Thoracic aorta (tissue), 2 donors: ENCODE results near the gene SNX32. TPM values are rescaled to one million over a fixed set of nuclear protein-coding genes. Genes with fewer than 3 reads are reported as not detected.

Source experiments
- ATAC-seq: fragments of 150-250 bp; one replicate; pipeline ENCODE4 v1.8.0; 2017; ENCODE audit warnings: low read depth; ENCODE audit not compliant: insufficient number of reproducible peaks, low FRiP score
- DNase-seq: peaks from one replicate; pipeline ENCODE4 v3.0.0-alpha.2; 2020; ENCODE audit warnings: low spot score
- H3K27ac ChIP-seq, 2 donors: fragments of 200-600 bp; sonication (generic); 1 replicate in 1 of 2; 2 replicates in 1 of 2; pipeline ENCODE4 v1.5.1; 2016; ENCODE audit warnings: mild to moderate bottlenecking in 2 of 2, moderate library complexity in 2 of 2
- H3K27me3 ChIP-seq: fragments of 200-600 bp; sonication (generic); replicated peaks from 2 replicates; pipeline ENCODE4 v1.6.0; 2016; ENCODE audit warnings: mild to moderate bottlenecking; ENCODE audit not compliant: insufficient read depth
- H3K36me3 ChIP-seq: fragments of 200-600 bp; sonication (generic); one replicate; pipeline ENCODE4 v1.5.1; 2016
- H3K4me1 ChIP-seq, 2 donors: fragments of 200-600 bp; sonication (generic); 1 replicate in 1 of 2; 2 replicates in 1 of 2; pipeline versions ENCODE4 v1.5.1 to v1.6.0; 2016; ENCODE audit warnings: low read depth in 2 of 2, mild to moderate bottlenecking in 1 of 2; ENCODE audit not compliant: control insufficient read depth in 1 of 2
- H3K4me3 ChIP-seq: fragments of 200-600 bp; sonication (generic); 2 replicates; pipeline ENCODE4 v1.5.1; 2016; ENCODE audit warnings: mild to moderate bottlenecking
- H3K9me3 ChIP-seq: fragments of 200-600 bp; sonication (generic); 2 replicates; pipeline ENCODE4 v1.5.1; 2016
- CTCF ChIP-seq: fragments of 200-600 bp; sonication (generic); IDR thresholded peaks from one replicate; pipeline ENCODE4 v1.5.1; 2019; ENCODE audit warnings: antibody characterized with exemption
- total RNA-seq, 2 donors: library from RNA; depleted of rRNA; stranded (reverse); fragments of >200 nt; gene quantifications; one replicate each; pipeline versions ENCODE4 v1.1.0 to v1.2.3, GENCODE V29; 2016

The SNX32 gene
- total RNA-seq, 2 donors from 2014 or later: 0.81 TPM; not detected in 1

- no peak for DNase-seq
- Histone ChIP-seq H3K4me1 (peaks cover 15 to 44% of the 10 kb centered on the region in 2 donors), H3K27ac (peak overlapping the region; percentile 85 to 93), H3K4me3 (peak overlapping the region; percentile 76), H3K36me3 (peaks cover 16% of the 10 kb centered on the region), H3K27me3 (no peaks in the 10 kb centered on the region), H3K9me3 (no peaks in the 10 kb centered on the region)
- TF ChIP-seq CTCF: no peak
- no peak for ATAC-seq
Observed at GRCh38 chr11:65886826-65887722, 53.3 kb downstream of the SNX32 start.

GRCh38 chr11:65887723-65888162 is 54.0 kb downstream of the SNX32 start:
- Histone ChIP-seq H3K27me3 (no peaks in the 10 kb centered on the region), H3K9me3 (no peaks in the 10 kb centered on the region), H3K4me1 (peaks cover 21 to 51% of the 10 kb centered on the region in 2 donors), H3K4me3 (peak overlapping the region; percentile 76), H3K36me3 (peaks cover 15% of the 10 kb centered on the region), H3K27ac (peak overlapping the region; percentile 85 to 93)
- DNase-seq (no peak), ATAC-seq (peak; percentile 0)
- no peak for TF ChIP-seq CTCF

GRCh38 chr11:65888163-65888814 is 54.5 kb downstream of the SNX32 start, which contains the start of gene FIBP:
Gene FIBP (minus strand): TSS chr11:65888471. CDS start chr11:65888418, 53 bp downstream.
- ATAC-seq: peak; percentile 55
- peak; percentile 91 for DNase-seq
- Histone ChIP-seq H3K36me3 (peaks cover 10% of the 10 kb centered on the region), H3K4me1 (peaks cover 25 to 57% of the 10 kb centered on the region in 2 donors), H3K9me3 (no peaks in the 10 kb centered on the region), H3K27me3 (no peaks in the 10 kb centered on the region), H3K4me3 (peak within 1 kb of the TSS; percentile 76), H3K27ac (peak within 1 kb of the TSS; percentile 93 to 100)
- peak; percentile 87 for TF ChIP-seq CTCF

GRCh38 chr11:65890324-65891218 is 56.8 kb downstream of the SNX32 start, which contains the start of gene CCDC85B:
Gene CCDC85B (plus strand): TSS chr11:65890673. CDS start chr11:65890784, 111 bp downstream.
- peak; percentile 13 for TF ChIP-seq CTCF

More at GRCh38 chr11:65890324-65891218, 56.8 kb downstream of the SNX32 start, which contains the start of gene CCDC85B:
- DNase-seq: peak; percentile 95
- peak; percentile 59 for ATAC-seq
- Histone ChIP-seq H3K36me3 (no peaks in the 10 kb centered on the region), H3K4me3 (peak within 1 kb of the TSS; percentile 76), H3K4me1 (peaks cover 25 to 67% of the 10 kb centered on the region in 2 donors), H3K27ac (peak within 1 kb of the TSS; percentile 93 to 100), H3K27me3 (no peaks in the 10 kb centered on the region), H3K9me3 (no peaks in the 10 kb centered on the region)
